WTC11 (cell line): ENCODE data around the gene TMIGD1. TPM values are rescaled to one million over a fixed set of nuclear protein-coding genes. Genes with fewer than 3 reads are reported as not detected.

ENCODE experiments used
- ATAC-seq: fragments of 200-7000 bp; cut with Tn5 transposase; 2 replicates; pipeline ENCODE4 v1.10.0; 2021; ENCODE audit warnings: mild to moderate bottlenecking, moderate library complexity
- CTCF ChIA-PET: fragments of 300-600 bp; sonication (Branson Sonifier 250); formaldehyde crosslinking; loops from one replicate; lab custom pipeline; 2021; ENCODE audit warnings: antibody characterized with exemption; lab: Charles Lee
- POLR2A ChIA-PET: fragments of 350-600 bp; sonication (Branson Sonifier 250); formaldehyde crosslinking; loops from one replicate; lab custom pipeline; 2021; ENCODE audit warnings: antibody characterized with exemption; lab: Charles Lee
- DNase-seq: peaks from one replicate; pipeline ENCODE4 v3.0.0; 2021; ENCODE audit warnings: low spot score
- H3K27ac Mint-ChIP-seq: 2 replicates; pipeline ENCODE4 v1.8.0; 2021; ENCODE audit warnings: mixed read lengths
- H3K27me3 Mint-ChIP-seq: 2 replicates; pipeline ENCODE4 v1.8.0; 2021; ENCODE audit warnings: low read depth, mild to moderate bottlenecking, moderate library complexity, mixed read lengths
- H3K36me3 Mint-ChIP-seq: 2 replicates; pipeline ENCODE4 v1.8.0; 2021; ENCODE audit warnings: mixed read lengths
- H3K4me1 Mint-ChIP-seq: 2 replicates; pipeline ENCODE4 v1.8.0; 2022; ENCODE audit warnings: mixed read lengths
- H3K4me3 Mint-ChIP-seq: 2 replicates; pipeline ENCODE4 v1.8.0; 2021; ENCODE audit warnings: mild to moderate bottlenecking, moderate library complexity, mixed read lengths
- H3K9me3 Mint-ChIP-seq: 2 replicates; pipeline ENCODE4 v1.8.0; 2021; ENCODE audit warnings: mixed read lengths
- ATF2 ChIP-seq: sonication (generic); formaldehyde crosslinking; IDR thresholded peaks from 2 replicates; pipeline ENCODE4 v1.8.1; 2022; ENCODE audit warnings: low read depth, missing genetic modification reagents, borderline replicate concordance
- CBFB ChIP-seq: sonication (generic); formaldehyde crosslinking; IDR thresholded peaks from 2 replicates; pipeline ENCODE4 v1.8.1; 2022; ENCODE audit warnings: mild to moderate bottlenecking, low read depth, missing genetic modification reagents
- CTCF ChIP-seq: fragments of 200-600 bp; IDR thresholded peaks from 2 replicates; pipeline ENCODE4 v1.8.0; 2022; ENCODE audit warnings: antibody characterized with exemption
- EMX1 ChIP-seq: fragments of 250-450 bp; sonication (Bioruptor Pico); IDR thresholded peaks from 2 replicates; pipeline ENCODE4 v1.8.0; 2021; ENCODE audit warnings: mild to moderate bottlenecking
- FOXJ3 ChIP-seq: sonication (generic); formaldehyde crosslinking; IDR thresholded peaks from 2 replicates; pipeline ENCODE4 v1.9.0; 2021; ENCODE audit warnings: missing genetic modification reagents, mild to moderate bottlenecking, borderline replicate concordance
- FOXK1 ChIP-seq: sonication (generic); formaldehyde crosslinking; IDR thresholded peaks from 2 replicates; pipeline ENCODE4 v1.8.0; 2022; ENCODE audit warnings: mild to moderate bottlenecking, moderate library complexity, missing genetic modification reagents
- MAX ChIP-seq: sonication (generic); formaldehyde crosslinking; IDR thresholded peaks from 2 replicates; pipeline ENCODE4 v1.8.0; 2022; ENCODE audit warnings: mild to moderate bottlenecking, missing genetic modification reagents
- NR3C1 ChIP-seq: sonication (generic); formaldehyde crosslinking; conservative IDR thresholded peaks from 2 replicates; pipeline ENCODE4 v1.8.1; 2023; ENCODE audit warnings: low read depth, mild to moderate bottlenecking, missing genetic modification reagents
- SOX15 ChIP-seq: fragments of 250-450 bp; sonication (Bioruptor Pico); IDR thresholded peaks from 2 replicates; pipeline ENCODE4 v1.9.0; 2021; ENCODE audit warnings: mild to moderate bottlenecking
- SP1 ChIP-seq: sonication (generic); formaldehyde crosslinking; conservative IDR thresholded peaks from 2 replicates; pipeline ENCODE4 v1.8.1; 2022; ENCODE audit warnings: missing genetic modification reagents
- TP53 ChIP-seq: sonication (generic); formaldehyde crosslinking; IDR thresholded peaks from 2 replicates; pipeline ENCODE4 v1.8.1; 2023; ENCODE audit warnings: mild to moderate bottlenecking, missing genetic modification reagents
- ZNF121 ChIP-seq: sonication (generic); formaldehyde crosslinking; IDR thresholded peaks from 2 replicates; pipeline ENCODE4 v1.8.0; 2023; ENCODE audit warnings: missing genetic modification reagents
- ZNF138 ChIP-seq: sonication (generic); formaldehyde crosslinking; conservative IDR thresholded peaks from 2 replicates; pipeline ENCODE4 v1.8.1; 2022; ENCODE audit warnings: mild to moderate bottlenecking, moderate library complexity, missing genetic modification reagents
- ZNF317 ChIP-seq: sonication (generic); formaldehyde crosslinking; IDR thresholded peaks from 2 replicates; pipeline ENCODE4 v1.8.1; 2023; ENCODE audit warnings: low read depth, mild to moderate bottlenecking, moderate library complexity, missing genetic modification reagents, borderline replicate concordance
- ZSCAN18 ChIP-seq: fragments of 250-450 bp; sonication (Bioruptor Pico); IDR thresholded peaks from 2 replicates; pipeline ENCODE4 v2.1.2; 2022; ENCODE audit warnings: mild to moderate bottlenecking, moderate library complexity
- total RNA-seq: library from RNA; stranded (reverse); gene quantifications from 3 replicates; pipeline ENCODE4 v1.2.3, GENCODE V29; 2021
- TF ChIP-seq, protein P1 (sequence below): sonication (generic); formaldehyde crosslinking; IDR thresholded peaks from 2 replicates; pipeline ENCODE4 v1.8.1; 2023; ENCODE audit warnings: mild to moderate bottlenecking, missing genetic modification reagents
- TF ChIP-seq, protein P2 (sequence below): fragments of 250-450 bp; sonication (Bioruptor Pico); conservative IDR thresholded peaks from 2 replicates; pipeline ENCODE4 v1.9.0; 2021; ENCODE audit warnings: mild to moderate bottlenecking

TMIGD1 gene
- total RNA-seq, 1 experiment from 2014 or later, result not detected

GRCh38 chr17:30341703-30342249 is 7.9 kb upstream of the TMIGD1 start:
- CTCF ChIA-PET, result interaction anchor here (0.7 to 4.3 kb wide), 8 partner anchors 16 to 482 kb away, joined by 3 to 15 read pairs (median 5); partner anchors contain the start of genes CRLF3 and GOSR1
- no peak overlapping the region for H3K4me3 Mint-ChIP-seq
- H3K4me1 Mint-ChIP-seq, result peaks cover 14% of the 10 kb centered on the region
- ATAC-seq (no peak), DNase-seq (no peak)
- H3K27me3 Mint-ChIP-seq, result peaks cover 66% of the 10 kb centered on the region
- H3K36me3 Mint-ChIP-seq, result no peaks in the 10 kb centered on the region
- no peaks in the 10 kb centered on the region for H3K9me3 Mint-ChIP-seq
- no peak overlapping the region for H3K27ac Mint-ChIP-seq
- TF ChIP-seq, protein P1, sequence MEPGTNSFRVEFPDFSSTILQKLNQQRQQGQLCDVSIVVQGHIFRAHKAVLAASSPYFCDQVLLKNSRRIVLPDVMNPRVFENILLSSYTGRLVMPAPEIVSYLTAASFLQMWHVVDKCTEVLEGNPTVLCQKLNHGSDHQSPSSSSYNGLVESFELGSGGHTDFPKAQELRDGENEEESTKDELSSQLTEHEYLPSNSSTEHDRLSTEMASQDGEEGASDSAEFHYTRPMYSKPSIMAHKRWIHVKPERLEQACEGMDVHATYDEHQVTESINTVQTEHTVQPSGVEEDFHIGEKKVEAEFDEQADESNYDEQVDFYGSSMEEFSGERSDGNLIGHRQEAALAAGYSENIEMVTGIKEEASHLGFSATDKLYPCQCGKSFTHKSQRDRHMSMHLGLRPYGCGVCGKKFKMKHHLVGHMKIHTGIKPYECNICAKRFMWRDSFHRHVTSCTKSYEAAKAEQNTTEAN (CRISPR knock-in tag), result no peak
- TF ChIP-seq NR3C1, result no peak
- POLR2A ChIA-PET, result no interaction called here

GRCh38 chr17:30340801-30341356 is 7.0 kb upstream of the TMIGD1 start:
- peaks cover 64% of the 10 kb centered on the region for H3K27me3 Mint-ChIP-seq

GRCh38 chr17:30339086-30339485 is 5.2 kb upstream of the TMIGD1 start:
- ChIA-PET POLR2A (no interaction called here), CTCF (interaction anchor here (0.7 to 4.3 kb wide), 5 partner anchors 37 to 718 kb away, joined by 3 to 15 read pairs (median 3); no protein-coding TSS in a partner anchor)
- no peak for DNase-seq
- Mint-ChIP-seq H3K27ac (no peak overlapping the region), H3K9me3 (peaks cover 10% of the 10 kb centered on the region), H3K4me1 (peaks cover 14% of the 10 kb centered on the region), H3K4me3 (no peak overlapping the region), H3K27me3 (peaks cover 57% of the 10 kb centered on the region), H3K36me3 (no peaks in the 10 kb centered on the region)
- ATAC-seq, result no peak
- TF ChIP-seq TP53 (CRISPR knock-in tag) (no peak), FOXK1 (CRISPR knock-in tag) (no peak), ZNF121 (CRISPR knock-in tag) (no peak), SP1 (CRISPR knock-in tag) (no peak), FOXJ3 (no peak), ATF2 (CRISPR knock-in tag) (no peak), ZNF138 (no peak), ZNF317 (no peak), NR3C1 (no peak), CBFB (CRISPR knock-in tag) (no peak), EMX1 (no peak)
- TF ChIP-seq, protein P2, sequence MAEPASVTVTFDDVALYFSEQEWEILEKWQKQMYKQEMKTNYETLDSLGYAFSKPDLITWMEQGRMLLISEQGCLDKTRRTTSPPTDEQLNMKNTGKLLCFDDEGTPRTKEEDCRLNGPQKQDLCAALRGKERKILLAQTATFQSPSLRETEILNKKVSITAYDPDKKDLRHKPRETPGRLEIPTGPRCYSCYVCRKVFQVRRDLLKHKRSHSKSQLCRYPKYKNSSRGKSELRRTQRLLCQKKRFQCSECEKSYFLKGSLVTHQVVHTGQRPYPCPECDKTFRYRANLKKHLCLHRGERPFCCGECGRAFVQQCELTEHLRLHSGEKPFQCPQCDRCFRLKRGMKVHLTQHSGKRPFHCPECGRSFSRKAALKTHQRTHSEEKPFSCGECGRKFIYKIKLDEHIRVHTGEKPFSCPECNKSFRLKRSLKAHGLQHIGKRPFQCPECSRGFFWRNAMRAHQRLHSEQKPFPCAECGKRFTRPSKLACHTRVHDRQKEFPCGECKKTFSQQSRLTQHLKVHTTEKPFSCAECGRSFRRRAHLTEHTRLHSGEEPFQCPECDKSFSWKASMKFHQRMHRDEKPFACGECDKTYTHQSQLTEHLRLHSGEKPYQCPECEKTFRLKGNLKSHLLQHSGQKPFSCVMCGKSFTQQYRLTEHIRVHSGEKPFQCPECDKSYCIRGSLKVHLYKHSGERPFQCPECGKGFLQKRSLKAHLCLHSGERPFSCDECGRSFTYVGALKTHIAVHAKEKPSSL, result no peak

More at GRCh38 chr17:30340801-30341356, 7.0 kb upstream of the TMIGD1 start:
- CTCF ChIA-PET, result interaction anchor here (0.6 to 4.3 kb wide), 18 partner anchors 9 to 506 kb away, joined by 3 to 15 read pairs (median 4); partner anchors contain the start of gene GOSR1
- TF ChIP-seq CTCF (no peak), MAX (CRISPR knock-in tag) (no peak), ZSCAN18 (no peak), TP53 (CRISPR knock-in tag) (no peak), SOX15 (CRISPR knock-in tag) (no peak)
- H3K36me3 Mint-ChIP-seq, result no peaks in the 10 kb centered on the region
- no peak for ATAC-seq
- POLR2A ChIA-PET, result interaction anchor here (0.7 kb wide), 1 partner anchor 418 kb away, joined by 5 read pairs; no protein-coding TSS in a partner anchor
- H3K9me3 Mint-ChIP-seq, result peaks cover 7% of the 10 kb centered on the region
- no peak for DNase-seq
- 0 out of 2 replicates have a peak overlapping the region, but pooled peaks have one; percentile 63 for H3K27ac Mint-ChIP-seq
- no peak overlapping the region for H3K4me3 Mint-ChIP-seq
- peaks cover 14% of the 10 kb centered on the region for H3K4me1 Mint-ChIP-seq
